ENCODE measurements around the gene CACNG7. TPM values are rescaled to one million over a fixed set of nuclear protein-coding genes. Genes with fewer than 3 reads are reported as not detected.

CACNG7 gene
- total RNA-seq, 1 experiment from 2014 or later = not detected

GRCh38 chr19:53896682-53897081 lies 12.4 kb upstream of the CACNG7 start:
- Histone ChIP-seq H3K36me3 (ENCODE audit: control insufficient read depth in 1 of 2, insufficient read depth in 2 of 2, low read length in 2 of 2) (no peaks in the 10 kb centered on the region), H3K9me2 (ENCODE audit: insufficient read depth) (no peaks in the 10 kb centered on the region), H3K27me3 (ENCODE audit: insufficient read depth, low read length) (no peaks in the 10 kb centered on the region), H2AFZ (ENCODE audit: low read depth, low read length, poor library complexity, severe bottlenecking) (no peak overlapping the region), H3K9me3 (ENCODE audit: control insufficient read depth in 1 of 2, insufficient read depth in 1 of 2, low read depth in 1 of 2, low read length in 2 of 2) (no peaks in the 10 kb centered on the region), H3K79me2 (ENCODE audit: insufficient read depth, low read length) (no peaks in the 10 kb centered on the region), H3K4me3 (replicated peaks in 1 of 2; ENCODE audit: low read depth in 1 of 2, low read length in 2 of 2) (no peak overlapping the region), H3K27ac (ENCODE audit: low read depth, low read length) (no peak overlapping the region), H3K9ac (ENCODE audit: low read length) (no peak overlapping the region), H4K20me1 (ENCODE audit: insufficient read depth) (no peaks in the 10 kb centered on the region), H3K4me1 (ENCODE audit: control insufficient read depth in 1 of 2, insufficient read depth in 2 of 2, low read length in 2 of 2) (peaks cover 9 to 24% of the 10 kb centered on the region in 2 experiments; a peak in 3 of 4 replicates), H3K4me2 (ENCODE audit: low read length) (no peak overlapping the region)
- RAD21 ChIA-PET (ENCODE audit: low non-redundant PET in 1 of 2, low total read pairs in 2 of 2, uncharacterized antibody in 2 of 2, unreplicated experiment in 2 of 2) = no interaction called here
- TF ChIP-seq, protein P1, sequence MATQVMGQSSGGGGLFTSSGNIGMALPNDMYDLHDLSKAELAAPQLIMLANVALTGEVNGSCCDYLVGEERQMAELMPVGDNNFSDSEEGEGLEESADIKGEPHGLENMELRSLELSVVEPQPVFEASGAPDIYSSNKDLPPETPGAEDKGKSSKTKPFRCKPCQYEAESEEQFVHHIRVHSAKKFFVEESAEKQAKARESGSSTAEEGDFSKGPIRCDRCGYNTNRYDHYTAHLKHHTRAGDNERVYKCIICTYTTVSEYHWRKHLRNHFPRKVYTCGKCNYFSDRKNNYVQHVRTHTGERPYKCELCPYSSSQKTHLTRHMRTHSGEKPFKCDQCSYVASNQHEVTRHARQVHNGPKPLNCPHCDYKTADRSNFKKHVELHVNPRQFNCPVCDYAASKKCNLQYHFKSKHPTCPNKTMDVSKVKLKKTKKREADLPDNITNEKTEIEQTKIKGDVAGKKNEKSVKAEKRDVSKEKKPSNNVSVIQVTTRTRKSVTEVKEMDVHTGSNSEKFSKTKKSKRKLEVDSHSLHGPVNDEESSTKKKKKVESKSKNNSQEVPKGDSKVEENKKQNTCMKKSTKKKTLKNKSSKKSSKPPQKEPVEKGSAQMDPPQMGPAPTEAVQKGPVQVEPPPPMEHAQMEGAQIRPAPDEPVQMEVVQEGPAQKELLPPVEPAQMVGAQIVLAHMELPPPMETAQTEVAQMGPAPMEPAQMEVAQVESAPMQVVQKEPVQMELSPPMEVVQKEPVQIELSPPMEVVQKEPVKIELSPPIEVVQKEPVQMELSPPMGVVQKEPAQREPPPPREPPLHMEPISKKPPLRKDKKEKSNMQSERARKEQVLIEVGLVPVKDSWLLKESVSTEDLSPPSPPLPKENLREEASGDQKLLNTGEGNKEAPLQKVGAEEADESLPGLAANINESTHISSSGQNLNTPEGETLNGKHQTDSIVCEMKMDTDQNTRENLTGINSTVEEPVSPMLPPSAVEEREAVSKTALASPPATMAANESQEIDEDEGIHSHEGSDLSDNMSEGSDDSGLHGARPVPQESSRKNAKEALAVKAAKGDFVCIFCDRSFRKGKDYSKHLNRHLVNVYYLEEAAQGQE (IDR thresholded peaks at IDR 0.05; ENCODE audit: low read depth) = peak; percentile 63
- TF ChIP-seq, protein P2, sequence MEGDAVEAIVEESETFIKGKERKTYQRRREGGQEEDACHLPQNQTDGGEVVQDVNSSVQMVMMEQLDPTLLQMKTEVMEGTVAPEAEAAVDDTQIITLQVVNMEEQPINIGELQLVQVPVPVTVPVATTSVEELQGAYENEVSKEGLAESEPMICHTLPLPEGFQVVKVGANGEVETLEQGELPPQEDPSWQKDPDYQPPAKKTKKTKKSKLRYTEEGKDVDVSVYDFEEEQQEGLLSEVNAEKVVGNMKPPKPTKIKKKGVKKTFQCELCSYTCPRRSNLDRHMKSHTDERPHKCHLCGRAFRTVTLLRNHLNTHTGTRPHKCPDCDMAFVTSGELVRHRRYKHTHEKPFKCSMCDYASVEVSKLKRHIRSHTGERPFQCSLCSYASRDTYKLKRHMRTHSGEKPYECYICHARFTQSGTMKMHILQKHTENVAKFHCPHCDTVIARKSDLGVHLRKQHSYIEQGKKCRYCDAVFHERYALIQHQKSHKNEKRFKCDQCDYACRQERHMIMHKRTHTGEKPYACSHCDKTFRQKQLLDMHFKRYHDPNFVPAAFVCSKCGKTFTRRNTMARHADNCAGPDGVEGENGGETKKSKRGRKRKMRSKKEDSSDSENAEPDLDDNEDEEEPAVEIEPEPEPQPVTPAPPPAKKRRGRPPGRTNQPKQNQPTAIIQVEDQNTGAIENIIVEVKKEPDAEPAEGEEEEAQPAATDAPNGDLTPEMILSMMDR (IDR thresholded peaks at IDR 0.05 in 2 of 3, conservative IDR thresholded peaks at IDR 0.05 in 1 of 3; ENCODE audit: borderline replicate concordance in 1 of 3, insufficient read depth in 1 of 3, low read depth in 2 of 3, low read length in 2 of 3) = no peak
- intact Hi-C loops (cut with micrococcal nuclease) = loop anchor here (5.0 kb wide), 1 partner anchor 86 kb away; no protein-coding TSS in a partner anchor
- DNase-seq (ENCODE audit: low read depth, low spot score) = no peak
- POLR2A ChIA-PET = no interaction called here
- ATAC-seq = no peak
- CTCF ChIA-PET = no interaction called here
- BruUV-seq (replicated peaks) = no TSS peak

Data from HCT116 (cell line).